C4-2B (cell line): ENCODE results near the gene FUBP3.

Source experiments
- CTCF ChIP-seq: fragments of 450-650 bp; conservative IDR thresholded peaks from 2 replicates; pipeline ENCODE4 v1.5.1; 2017; ENCODE audit warnings: mild to moderate bottlenecking
- ZFX ChIP-seq: fragments of 450-650 bp; IDR thresholded peaks from 2 replicates; pipeline ENCODE4 v1.6.1; 2017

GRCh38 chr9:130668659-130669058 is 89.3 kb downstream of the FUBP3 start:
- TF ChIP-seq CTCF (no peak), ZFX (no peak)
